Measurements from ENCODE around the gene COL23A1. TPM values are rescaled to one million over a fixed set of nuclear protein-coding genes. Genes with fewer than 3 reads are reported as not detected.

The COL23A1 gene
- total RNA-seq, 4 donors from 2014 or later: 2.5 to 3.4 (median 3.0) TPM

GRCh38 chr5:178467205-178467567, 123.0 kb downstream of the COL23A1 start:
- no peak for DNase-seq (ENCODE audit: low spot score in 2 of 2)
- intact Hi-C loops (cut with DNase I; ENCODE audit: low total_unique reads): no loop called here
- TF ChIP-seq POLR2A (IDR thresholded peaks at IDR 0.05): no peak
- TF ChIP-seq, protein P1, sequence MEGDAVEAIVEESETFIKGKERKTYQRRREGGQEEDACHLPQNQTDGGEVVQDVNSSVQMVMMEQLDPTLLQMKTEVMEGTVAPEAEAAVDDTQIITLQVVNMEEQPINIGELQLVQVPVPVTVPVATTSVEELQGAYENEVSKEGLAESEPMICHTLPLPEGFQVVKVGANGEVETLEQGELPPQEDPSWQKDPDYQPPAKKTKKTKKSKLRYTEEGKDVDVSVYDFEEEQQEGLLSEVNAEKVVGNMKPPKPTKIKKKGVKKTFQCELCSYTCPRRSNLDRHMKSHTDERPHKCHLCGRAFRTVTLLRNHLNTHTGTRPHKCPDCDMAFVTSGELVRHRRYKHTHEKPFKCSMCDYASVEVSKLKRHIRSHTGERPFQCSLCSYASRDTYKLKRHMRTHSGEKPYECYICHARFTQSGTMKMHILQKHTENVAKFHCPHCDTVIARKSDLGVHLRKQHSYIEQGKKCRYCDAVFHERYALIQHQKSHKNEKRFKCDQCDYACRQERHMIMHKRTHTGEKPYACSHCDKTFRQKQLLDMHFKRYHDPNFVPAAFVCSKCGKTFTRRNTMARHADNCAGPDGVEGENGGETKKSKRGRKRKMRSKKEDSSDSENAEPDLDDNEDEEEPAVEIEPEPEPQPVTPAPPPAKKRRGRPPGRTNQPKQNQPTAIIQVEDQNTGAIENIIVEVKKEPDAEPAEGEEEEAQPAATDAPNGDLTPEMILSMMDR (IDR thresholded peaks at IDR 0.05): no peak
- WGBS, 2 donors: 38 to 52% methylated on average over 7 of the region's 7 CpGs
- H3K4me3 ChIP-seq (ENCODE audit: low read depth, poor library complexity, severe bottlenecking): no peak overlapping the region

DNA sequence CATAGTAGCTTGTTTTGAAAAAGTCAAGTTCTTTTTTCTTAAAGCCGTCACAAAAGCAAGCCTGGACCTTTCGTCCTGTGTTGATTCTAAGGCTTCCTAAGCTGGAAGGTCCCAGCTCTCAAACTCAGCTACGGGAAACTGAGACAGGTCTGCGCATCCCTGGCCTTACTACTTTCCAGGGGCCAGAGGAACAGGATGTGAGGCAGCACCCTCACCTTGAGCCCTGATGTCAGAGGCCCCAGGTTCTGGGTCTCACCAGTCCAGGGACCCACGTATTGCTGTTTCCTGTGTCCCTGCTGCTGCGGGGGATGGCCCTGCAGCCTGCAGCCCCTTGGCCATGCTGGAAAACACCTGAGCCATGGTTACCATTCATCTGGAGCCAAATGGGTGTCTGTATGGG, 123.9 kb downstream of the COL23A1 start:
- WGBS, 2 donors: 93 to 95% methylated on average over 6 of the region's 6 CpGs
- H3K4me3 ChIP-seq (ENCODE audit: low read depth, poor library complexity, severe bottlenecking): no peak overlapping the region
- peak in 1 of 2 donors; percentile 76 for DNase-seq (ENCODE audit: low spot score in 2 of 2)
- intact Hi-C loops (cut with DNase I; ENCODE audit: low total_unique reads): no loop called here
- TF ChIP-seq, protein P1 (IDR thresholded peaks at IDR 0.05): no peak
- TF ChIP-seq POLR2A (IDR thresholded peaks at IDR 0.05): no peak

DNA sequence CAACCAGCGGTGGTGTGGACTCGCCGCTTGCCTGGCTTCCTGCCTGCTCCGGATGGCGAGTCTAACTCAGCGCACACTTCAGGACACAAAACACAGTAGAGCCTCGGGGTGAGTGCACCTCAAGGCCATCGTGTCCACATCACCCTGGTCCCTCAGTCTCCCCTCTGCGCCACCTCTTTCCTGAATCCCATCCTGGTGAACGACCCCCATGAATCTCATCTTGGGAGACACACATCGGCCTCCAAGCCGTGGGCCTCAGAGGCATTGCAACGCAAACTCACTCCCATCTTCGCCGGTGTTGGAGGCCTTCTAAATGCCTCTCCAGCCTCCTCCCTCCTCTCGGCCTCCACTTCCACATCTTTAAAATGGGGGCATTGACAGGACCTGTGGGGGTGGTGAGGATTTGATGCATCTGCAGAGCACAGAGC, 124.3 kb downstream of the COL23A1 start:
- intact Hi-C loops (cut with DNase I; ENCODE audit: low total_unique reads): no loop called here
- 85 to 94% methylated on average over 16 of the region's 16 CpGs for WGBS, 2 donors
- H3K4me3 ChIP-seq (ENCODE audit: low read depth, poor library complexity, severe bottlenecking): no peak overlapping the region
- no peak for TF ChIP-seq POLR2A (IDR thresholded peaks at IDR 0.05)
- peak in 1 of 2 donors; percentile 74 for DNase-seq (ENCODE audit: low spot score in 2 of 2)

DNA sequence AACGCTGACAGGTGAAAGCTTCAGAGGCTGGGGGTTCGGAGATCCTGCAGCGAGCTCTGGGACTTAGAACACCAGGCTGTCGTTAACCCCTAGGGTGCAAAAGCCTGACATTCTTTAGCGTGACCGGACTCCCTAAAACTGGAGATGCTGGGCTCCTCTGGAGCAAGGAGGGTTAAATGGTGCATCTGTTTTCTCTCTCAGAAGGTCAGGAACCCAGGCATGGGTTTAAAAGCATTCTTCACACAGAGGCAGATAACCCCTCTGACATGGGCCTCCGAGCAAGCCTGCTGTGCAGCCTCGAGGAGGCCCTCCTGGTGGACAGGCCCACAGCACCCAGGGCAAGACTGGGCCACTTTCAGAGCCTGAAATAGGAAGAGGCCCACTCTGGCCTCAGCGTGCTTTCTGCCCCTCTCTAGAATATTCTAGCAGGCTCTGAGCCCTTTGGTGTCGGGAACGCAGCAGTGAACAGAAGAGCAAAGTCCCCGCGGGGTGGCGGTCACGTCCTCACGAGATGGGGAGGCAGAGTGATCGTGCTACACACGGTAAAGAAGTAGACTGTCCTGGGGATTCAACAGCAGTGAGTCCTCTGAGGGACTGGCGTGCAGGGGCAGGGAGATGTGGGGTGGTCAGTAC, 124.8 kb downstream of the COL23A1 start:
- TF ChIP-seq, protein P1 (IDR thresholded peaks at IDR 0.05): no peak
- TF ChIP-seq POLR2A (IDR thresholded peaks at IDR 0.05): no peak
- WGBS, 2 donors: 93 to 94% methylated on average over 19 of the region's 19 CpGs
- no peak for DNase-seq (ENCODE audit: low spot score in 2 of 2)
- H3K4me3 ChIP-seq (ENCODE audit: low read depth, poor library complexity, severe bottlenecking): no peak overlapping the region
- intact Hi-C loops (cut with DNase I; ENCODE audit: low total_unique reads): no loop called here

DNA sequence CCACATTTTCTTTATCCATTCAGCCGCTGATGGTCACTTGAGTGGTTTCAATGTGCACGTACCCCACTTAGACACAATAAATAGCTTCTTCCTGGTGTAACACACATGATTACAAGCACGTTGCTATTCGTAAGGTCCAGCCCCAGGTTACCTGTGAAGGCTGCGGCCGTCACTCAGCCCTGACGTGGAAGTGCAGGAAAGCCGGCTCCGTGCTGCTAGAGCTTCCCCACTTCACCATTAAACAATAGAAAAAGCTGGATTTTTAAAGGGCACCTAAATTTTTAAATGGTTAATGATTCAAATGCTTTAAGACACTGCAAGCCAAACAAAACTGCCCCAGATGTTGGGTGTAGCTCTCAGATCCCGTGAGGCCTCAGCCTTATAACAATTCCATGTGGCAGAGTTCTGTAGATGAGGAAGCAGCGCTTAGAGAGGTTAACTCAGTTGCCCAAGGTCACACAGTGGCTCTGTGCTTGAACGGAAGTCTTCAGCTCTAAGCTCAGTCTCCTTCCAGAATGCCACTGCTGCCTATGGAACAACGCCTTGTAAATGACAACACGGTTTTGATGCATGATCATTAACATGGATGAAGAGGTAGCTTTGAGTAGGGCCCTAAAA, 125.7 kb downstream of the COL23A1 start:
- H3K4me3 ChIP-seq (ENCODE audit: low read depth, poor library complexity, severe bottlenecking): no peak overlapping the region
- intact Hi-C loops (cut with DNase I; ENCODE audit: low total_unique reads): no loop called here
- TF ChIP-seq POLR2A (IDR thresholded peaks at IDR 0.05): no peak
- peak in 1 of 2 donors; percentile 64 for DNase-seq (ENCODE audit: low spot score in 2 of 2)
- 77% methylated on average over 14 of the region's 14 CpGs for WGBS, 2 donors

- H3K4me3 ChIP-seq (ENCODE audit: low read depth, poor library complexity, severe bottlenecking): no peak overlapping the region
- peak in 1 of 2 donors; percentile 76 for DNase-seq (ENCODE audit: low spot score in 2 of 2)
- intact Hi-C loops (cut with DNase I; ENCODE audit: low total_unique reads): no loop called here
- WGBS, 2 donors: 92 to 93% methylated on average over 30 of the region's 30 CpGs
- TF ChIP-seq, protein P1 (IDR thresholded peaks at IDR 0.05): no peak
- TF ChIP-seq POLR2A (IDR thresholded peaks at IDR 0.05): no peak
Measured at GRCh38 chr5:178463321-178464155, 126.7 kb downstream of the COL23A1 start.

All from lower leg skin (tissue), 4 donors.